ENCODE data around the gene BCHE. TPM values are rescaled to one million over a fixed set of nuclear protein-coding genes. Genes with fewer than 3 reads are reported as not detected.
A peak's percentile ranks its signal among the peaks of the same experiment; 100 is the strongest.

The BCHE gene
- total and polyA plus RNA-seq, 2 donors (not counting 3 experiments of a cell fraction or from before 2014, with no cell fraction given), result 0.27 to 0.66 TPM

DNA sequence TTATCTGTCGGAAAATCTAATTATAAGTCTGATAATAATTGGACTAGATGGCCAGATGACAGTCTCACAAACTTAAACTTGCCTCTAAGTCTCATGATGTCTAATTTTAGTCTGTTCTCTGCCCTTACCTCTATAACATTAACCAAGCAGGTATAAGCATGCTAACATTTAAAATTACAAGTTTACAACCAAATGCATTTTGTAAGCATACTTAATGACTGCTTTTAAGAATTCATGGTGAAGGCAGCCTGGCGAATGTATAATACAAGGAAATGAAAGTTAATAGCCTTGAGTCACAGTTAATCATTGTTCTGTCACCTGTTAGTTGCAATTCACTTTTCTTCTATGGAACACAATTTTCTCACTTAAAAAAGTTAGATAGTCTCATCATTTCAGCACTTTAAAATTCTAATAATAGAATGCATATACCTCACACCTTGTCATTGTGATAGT is 16.5 kb downstream of the BCHE start:
- no peak overlapping the region for H3K4me2 ChIP-seq (ENCODE audit: insufficient read depth, low read length)
- POLR2A ChIA-PET, result no interaction called here
- H3K27me3 ChIP-seq (ENCODE audit: control insufficient read depth in 2 of 2, insufficient read depth in 2 of 2, low read length in 2 of 2), result no peaks in the 10 kb centered on the region
- TF ChIP-seq, protein P1, sequence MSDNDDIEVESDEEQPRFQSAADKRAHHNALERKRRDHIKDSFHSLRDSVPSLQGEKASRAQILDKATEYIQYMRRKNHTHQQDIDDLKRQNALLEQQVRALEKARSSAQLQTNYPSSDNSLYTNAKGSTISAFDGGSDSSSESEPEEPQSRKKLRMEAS (IDR thresholded peaks at IDR 0.05; ENCODE audit: insufficient read depth, insufficient read length), result no peak
- TF ChIP-seq, protein P2, sequence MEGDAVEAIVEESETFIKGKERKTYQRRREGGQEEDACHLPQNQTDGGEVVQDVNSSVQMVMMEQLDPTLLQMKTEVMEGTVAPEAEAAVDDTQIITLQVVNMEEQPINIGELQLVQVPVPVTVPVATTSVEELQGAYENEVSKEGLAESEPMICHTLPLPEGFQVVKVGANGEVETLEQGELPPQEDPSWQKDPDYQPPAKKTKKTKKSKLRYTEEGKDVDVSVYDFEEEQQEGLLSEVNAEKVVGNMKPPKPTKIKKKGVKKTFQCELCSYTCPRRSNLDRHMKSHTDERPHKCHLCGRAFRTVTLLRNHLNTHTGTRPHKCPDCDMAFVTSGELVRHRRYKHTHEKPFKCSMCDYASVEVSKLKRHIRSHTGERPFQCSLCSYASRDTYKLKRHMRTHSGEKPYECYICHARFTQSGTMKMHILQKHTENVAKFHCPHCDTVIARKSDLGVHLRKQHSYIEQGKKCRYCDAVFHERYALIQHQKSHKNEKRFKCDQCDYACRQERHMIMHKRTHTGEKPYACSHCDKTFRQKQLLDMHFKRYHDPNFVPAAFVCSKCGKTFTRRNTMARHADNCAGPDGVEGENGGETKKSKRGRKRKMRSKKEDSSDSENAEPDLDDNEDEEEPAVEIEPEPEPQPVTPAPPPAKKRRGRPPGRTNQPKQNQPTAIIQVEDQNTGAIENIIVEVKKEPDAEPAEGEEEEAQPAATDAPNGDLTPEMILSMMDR (IDR thresholded peaks at IDR 0.05; ENCODE audit: extremely low read depth in 1 of 2, insufficient read depth in 1 of 2, low read depth in 1 of 2, low read length in 2 of 2), result no peak
- TF ChIP-seq POLR2AphosphoS5 (IDR thresholded peaks at IDR 0.05; ENCODE audit: insufficient read depth, low read depth, low read length) (no peak), JUN (IDR thresholded peaks at IDR 0.05; ENCODE audit: borderline replicate concordance, insufficient read depth, insufficient read length, low read depth) (no peak), GATA2 (IDR thresholded peaks at IDR 0.05; ENCODE audit: insufficient read depth, insufficient read length, low read depth, low read length) (no peak), POLR2A (IDR thresholded peaks at IDR 0.05; ENCODE audit: low read depth, low read length) (no peak), FOS (IDR thresholded peaks at IDR 0.05; ENCODE audit: borderline replicate concordance, insufficient read depth, low read length) (no peak), EZH2 (IDR thresholded peaks at IDR 0.05; ENCODE audit: borderline replicate concordance, low read depth, low read length, severe bottlenecking) (no peak), MYC (IDR thresholded peaks at IDR 0.05; ENCODE audit: low read depth, low read length) (no peak)
- FAIRE-seq, result no peak
- no peak overlapping the region for H2AFZ ChIP-seq (ENCODE audit: low read depth, low read length)
- DNase-seq (ENCODE audit: low read depth, low spot score), result peak; percentile 15
- H3K79me2 ChIP-seq (ENCODE audit: control insufficient read depth, insufficient read depth, low read length), result no peaks in the 10 kb centered on the region
- H3K9me3 ChIP-seq (replicated peaks; ENCODE audit: control insufficient read depth, insufficient read depth, low read length), result no peaks in the 10 kb centered on the region
- no peak overlapping the region for H3K4me3 ChIP-seq (replicated peaks in 1 of 3; ENCODE audit: insufficient read depth in 1 of 3, low read depth in 1 of 3, low read length in 3 of 3)
- H4K20me1 ChIP-seq (replicated peaks; ENCODE audit: control insufficient read depth, extremely low read depth, insufficient read depth, low read length), result no peaks in the 10 kb centered on the region
- intact Hi-C loops (cut with micrococcal nuclease) (no loop called here), dilution Hi-C loops (cut with MboI; ENCODE audit: extremely low pct_ligation_motif_present, low sequenced_read_pairs) (no loop called here)
- no peaks in the 10 kb centered on the region for H3K4me1 ChIP-seq (ENCODE audit: control insufficient read depth, extremely low read depth, insufficient read depth, low read length)
- BruUV-seq (replicated peaks), result no TSS peak
- H3K36me3 ChIP-seq (ENCODE audit: control insufficient read depth in 2 of 2, extremely low read depth in 1 of 2, insufficient read depth in 2 of 2, low read length in 2 of 2), result no peaks in the 10 kb centered on the region
- no peak overlapping the region for H3K27ac ChIP-seq (ENCODE audit: insufficient read depth, low read depth, low read length)
- CTCF ChIA-PET, result no interaction called here
- no peak overlapping the region for H3K9ac ChIP-seq (replicated peaks; ENCODE audit: extremely low read depth, insufficient read depth, low read length)
- no peaks in the 10 kb centered on the region for H3K9me1 ChIP-seq (replicated peaks; ENCODE audit: control insufficient read depth, extremely low read depth, insufficient read depth, low read length)
